WI38 (cell line): ENCODE data around the gene CD244.
"Not testable (repeated sequence)": the region's sequence is repeated elsewhere in the genome, so short reads cannot be mapped to it uniquely, and the experiment has no call there.

Experiments
- H3K4me3 ChIP-seq: 2 replicates; pipeline ENCODE4 v1.5.1; 2011; ENCODE audit warnings: low read depth, mild to moderate bottlenecking, control low read depth, low read length
- CTCF ChIP-seq: IDR thresholded peaks from 2 replicates; pipeline ENCODE4 v1.5.1; 2012; ENCODE audit warnings: low read depth, mild to moderate bottlenecking, control low read depth, low read length

Gene CD244

GRCh38 chr1:160789702-160790611 is 72.7 kb downstream of the CD244 start:
- H3K4me3 ChIP-seq, result no peak overlapping the region
- no peak for TF ChIP-seq CTCF

GRCh38 chr1:160789051-160789701 is 73.5 kb downstream of the CD244 start:
- TF ChIP-seq CTCF, result no peak
- H3K4me3 ChIP-seq, result no peak overlapping the region

- not testable (repeated sequence) for H3K4me3 ChIP-seq
Measured at GRCh38 chr1:160782988-160783765, 79.5 kb downstream of the CD244 start.

GRCh38 chr1:160781914-160782689 is 80.6 kb downstream of the CD244 start:
- TF ChIP-seq CTCF, result no peak
- no peak overlapping the region for H3K4me3 ChIP-seq

- no peak overlapping the region for H3K4me3 ChIP-seq
- TF ChIP-seq CTCF, result no peak
Measured at GRCh38 chr1:160781186-160781766, 81.4 kb downstream of the CD244 start.

- TF ChIP-seq CTCF, result no peak
- H3K4me3 ChIP-seq, result no peak overlapping the region
Measured at GRCh38 chr1:160780398-160780755, 82.3 kb downstream of the CD244 start.
